ENCODE results near the gene LZTR1. TPM values are rescaled to one million over a fixed set of nuclear protein-coding genes. Genes with fewer than 3 reads are reported as not detected.

Gene LZTR1
- polyA plus RNA-seq, 4 donors: 36.7 to 71.0 (median 54.6) TPM

- DNase-seq (ENCODE audit: low read depth in 4 of 4, low spot score in 2 of 4): no peak
Observed at GRCh38 chr22:20949698-20950183, 32.4 kb upstream of the LZTR1 start.

GRCh38 chr22:20951151-20951931, 30.8 kb upstream of the LZTR1 start:
- no peak for DNase-seq (ENCODE audit: low read depth in 4 of 4, low spot score in 2 of 4)

GRCh38 chr22:20951932-20952380, 30.1 kb upstream of the LZTR1 start:
- DNase-seq (ENCODE audit: low read depth in 4 of 4, low spot score in 2 of 4): no peak

GRCh38 chr22:20952544-20953341, 29.4 kb upstream of the LZTR1 start:
- DNase-seq (ENCODE audit: low read depth in 4 of 4, low spot score in 2 of 4): no peak

- no peak for DNase-seq (ENCODE audit: low read depth in 4 of 4, low spot score in 2 of 4)
Observed at GRCh38 chr22:20953342-20953608, 28.8 kb upstream of the LZTR1 start.

- no peak for DNase-seq (ENCODE audit: low read depth in 4 of 4, low spot score in 2 of 4)
Observed at GRCh38 chr22:20953668-20954500, 28.2 kb upstream of the LZTR1 start.

- DNase-seq (ENCODE audit: low read depth in 4 of 4, low spot score in 2 of 4): no peak
Observed at GRCh38 chr22:20955548-20955947, 26.5 kb upstream of the LZTR1 start.

GRCh38 chr22:20956258-20957101, 25.6 kb upstream of the LZTR1 start:
- no peak for DNase-seq (ENCODE audit: low read depth in 4 of 4, low spot score in 2 of 4)

- no peak for DNase-seq (ENCODE audit: low read depth in 4 of 4, low spot score in 2 of 4)
Observed at GRCh38 chr22:20957102-20957682, 24.9 kb upstream of the LZTR1 start.

- no peak for DNase-seq (ENCODE audit: low read depth in 4 of 4, low spot score in 2 of 4)
Observed at GRCh38 chr22:20957683-20958431, 24.2 kb upstream of the LZTR1 start.

GRCh38 chr22:20959578-20960461, 22.3 kb upstream of the LZTR1 start:
- DNase-seq (ENCODE audit: low read depth in 4 of 4, low spot score in 2 of 4): no peak

GRCh38 chr22:20960609-20961008, 21.5 kb upstream of the LZTR1 start:
- no peak for DNase-seq (ENCODE audit: low read depth in 4 of 4, low spot score in 2 of 4)

GRCh38 chr22:20962491-20962945, 19.6 kb upstream of the LZTR1 start:
- DNase-seq (ENCODE audit: low read depth in 4 of 4, low spot score in 2 of 4): no peak

- DNase-seq (ENCODE audit: low read depth in 4 of 4, low spot score in 2 of 4): no peak
Observed at GRCh38 chr22:20963201-20964052, 18.7 kb upstream of the LZTR1 start.

- DNase-seq (ENCODE audit: low read depth in 4 of 4, low spot score in 2 of 4): no peak
Observed at GRCh38 chr22:20964090-20964798, 17.9 kb upstream of the LZTR1 start.

- DNase-seq (ENCODE audit: low read depth in 4 of 4, low spot score in 2 of 4): no peak
Observed at GRCh38 chr22:20964799-20965103, 17.3 kb upstream of the LZTR1 start.

Measured in left renal cortex interstitium (tissue), 4 donors.